Esophagus (tissue), 2 donors: ENCODE results near the gene CCDC136. TPM values are rescaled to one million over a fixed set of nuclear protein-coding genes. Genes with fewer than 3 reads are reported as not detected.

Source experiments
- H3K27ac ChIP-seq, 2 donors: one replicate each; pipeline ENCODE4 v1.5.1; 2013; ENCODE audit warnings: low read depth in 2 of 2, mild to moderate bottlenecking in 2 of 2, inconsistent platforms in 1 of 2, low read length in 1 of 2, moderate library complexity in 1 of 2
- H3K27me3 ChIP-seq, 2 donors: one replicate each; pipeline ENCODE4 v1.6.1; 2013; ENCODE audit warnings: low read length in 2 of 2, control low read depth in 1 of 2, mild to moderate bottlenecking in 1 of 2; ENCODE audit not compliant: insufficient read depth in 2 of 2, control insufficient read depth in 1 of 2
- H3K36me3 ChIP-seq, 2 donors: one replicate each; pipeline ENCODE4 v1.6.1; 2013; ENCODE audit warnings: low read length in 1 of 2; ENCODE audit not compliant: control insufficient read depth in 2 of 2, insufficient read depth in 2 of 2
- H3K4me1 ChIP-seq, 2 donors: one replicate each; pipeline ENCODE4 v1.6.1; 2013; ENCODE audit warnings: low read length in 1 of 2; ENCODE audit not compliant: control insufficient read depth in 2 of 2, insufficient read depth in 2 of 2
- H3K4me3 ChIP-seq, 2 donors: one replicate each; pipeline ENCODE4 v1.5.1; 2013; ENCODE audit warnings: low read length in 2 of 2, mild to moderate bottlenecking in 2 of 2, low read depth in 1 of 2, moderate library complexity in 1 of 2
- H3K9me3 ChIP-seq, 2 donors: one replicate each; pipeline ENCODE4 v1.6.1; 2013; ENCODE audit warnings: mild to moderate bottlenecking in 2 of 2, low read depth in 1 of 2, low read length in 1 of 2, moderate library complexity in 1 of 2; ENCODE audit not compliant: control insufficient read depth in 2 of 2, insufficient read depth in 1 of 2
- WGBS, 2 donors: extraction: QIAGEN DNeasy Blood & Tissue Kit; methylation state at CpG; one replicate each; pipeline ENCODE4 v1.1.7; 2013; 5-methylcytosine and 5-hydroxymethylcytosine counted together
- polyA plus RNA-seq, 2 donors: library from polyadenylated mRNA; stranded (reverse); fragments of 200-250 nt; gene quantifications; one replicate each; pipeline ENCODE4 v1.2.3, GENCODE V29; 2013
- donor health status: healthy with polysubstance abuse.
- donor health status: Bipolar disorder and iron deficiency.

CCDC136 gene
- polyA plus RNA-seq, 2 donors, result 1.4 to 1.9 TPM

- Histone ChIP-seq H3K4me1 (peaks cover 5 to 21% of the 10 kb centered on the region in 2 donors), H3K36me3 (peaks cover 0 to 7% of the 10 kb centered on the region in 2 donors), H3K27me3 (peaks cover 0 to 4% of the 10 kb centered on the region in 2 donors), H3K9me3 (no peaks in the 10 kb centered on the region), H3K27ac (peak overlapping the region; percentile 61 to 88), H3K4me3 (no peak overlapping the region)
- WGBS, 2 donors, result 28 to 33% methylated on average over 4 of the region's 4 CpGs
These were observed 42.2 kb downstream of the CCDC136 start for GRCh38 chr7:128833946-128834325.

GRCh38 chr7:128835231-128835751 lies 43.5 kb downstream of the CCDC136 start:
- Histone ChIP-seq H3K4me3 (no peak overlapping the region), H3K4me1 (peaks cover 0 to 18% of the 10 kb centered on the region in 2 donors), H3K36me3 (peaks cover 0 to 10% of the 10 kb centered on the region in 2 donors), H3K9me3 (no peaks in the 10 kb centered on the region), H3K27ac (peak overlapping the region in 1 of 2 donors; percentile 37), H3K27me3 (peaks cover 0 to 4% of the 10 kb centered on the region in 2 donors)
- 88% methylated on average over 16 of the region's 16 CpGs for WGBS, 2 donors

GRCh38 chr7:128835790-128836641 lies 44.2 kb downstream of the CCDC136 start:
- H3K36me3 ChIP-seq, result peaks cover 0 to 10% of the 10 kb centered on the region in 2 donors
- 72 to 75% methylated on average over 14 of the region's 14 CpGs for WGBS, 2 donors
- H3K4me3 ChIP-seq, result no peak overlapping the region
- H3K4me1 ChIP-seq, result peaks cover 0 to 15% of the 10 kb centered on the region in 2 donors
- H3K9me3 ChIP-seq, result no peaks in the 10 kb centered on the region
- H3K27ac ChIP-seq, result peak overlapping the region; percentile 10 to 37
- peaks cover 0 to 2% of the 10 kb centered on the region in 2 donors for H3K27me3 ChIP-seq

GRCh38 chr7:128836729-128837348 lies 45.1 kb downstream of the CCDC136 start:
- peaks cover 0 to 12% of the 10 kb centered on the region in 2 donors for H3K4me1 ChIP-seq
- H3K4me3 ChIP-seq, result no peak overlapping the region
- H3K36me3 ChIP-seq, result peaks cover 0 to 10% of the 10 kb centered on the region in 2 donors
- H3K27me3 ChIP-seq, result no peaks in the 10 kb centered on the region
- WGBS, 2 donors, result 88 to 89% methylated on average over 14 of the region's 14 CpGs
- no peaks in the 10 kb centered on the region for H3K9me3 ChIP-seq
- H3K27ac ChIP-seq, result peak overlapping the region in 1 of 2 donors; percentile 13

- H3K27ac ChIP-seq, result no peak overlapping the region
- WGBS, 2 donors, result 92 to 96% methylated on average over 16 of the region's 16 CpGs
- H3K27me3 ChIP-seq, result no peaks in the 10 kb centered on the region
- peaks cover 0 to 10% of the 10 kb centered on the region in 2 donors for H3K36me3 ChIP-seq
- H3K9me3 ChIP-seq, result no peaks in the 10 kb centered on the region
- H3K4me1 ChIP-seq, result peaks cover 0 to 17% of the 10 kb centered on the region in 2 donors
- no peak overlapping the region for H3K4me3 ChIP-seq
These were observed 45.8 kb downstream of the CCDC136 start for GRCh38 chr7:128837521-128837921.

- Histone ChIP-seq H3K27me3 (no peaks in the 10 kb centered on the region), H3K36me3 (peaks cover 0 to 10% of the 10 kb centered on the region in 2 donors), H3K4me3 (no peak overlapping the region), H3K27ac (no peak overlapping the region), H3K4me1 (peaks cover 0 to 13% of the 10 kb centered on the region in 2 donors), H3K9me3 (no peaks in the 10 kb centered on the region)
- WGBS, 2 donors, result 89 to 91% methylated on average over 22 of the region's 22 CpGs
These were observed 46.5 kb downstream of the CCDC136 start for GRCh38 chr7:128838109-128838779.

GRCh38 chr7:128838981-128839731 lies 47.4 kb downstream of the CCDC136 start:
- H3K36me3 ChIP-seq, result peaks cover 0 to 12% of the 10 kb centered on the region in 2 donors
- H3K4me1 ChIP-seq, result peaks cover 0 to 12% of the 10 kb centered on the region in 2 donors
- 85 to 86% methylated on average over 16 to 17 of the region's 17 CpGs for WGBS, 2 donors
- no peak overlapping the region for H3K4me3 ChIP-seq
- no peaks in the 10 kb centered on the region for H3K27me3 ChIP-seq
- H3K27ac ChIP-seq, result no peak overlapping the region
- no peaks in the 10 kb centered on the region for H3K9me3 ChIP-seq

GRCh38 chr7:128839751-128840177 lies 48.0 kb downstream of the CCDC136 start:
- WGBS, 2 donors, result 68 to 74% methylated on average over 13 of the region's 13 CpGs
- Histone ChIP-seq H3K4me3 (no peak overlapping the region), H3K9me3 (no peaks in the 10 kb centered on the region), H3K36me3 (peaks cover 0 to 13% of the 10 kb centered on the region in 2 donors), H3K4me1 (peaks cover 0 to 12% of the 10 kb centered on the region in 2 donors), H3K27me3 (no peaks in the 10 kb centered on the region), H3K27ac (no peak overlapping the region)
